GM18520 (cell line): ENCODE data around the gene UQCRC2.
"Not testable (repeated sequence)": the region's sequence is repeated elsewhere in the genome, so short reads cannot be mapped to it uniquely, and the experiment has no call there.

ENCODE experiments used
- ATAC-seq: cut with Tn5 transposase; IDR thresholded peaks from one replicate; pipeline ENCODE4 v1.9.1; 2021; ENCODE audit not compliant: unreplicated experiment

UQCRC2 gene

DNA sequence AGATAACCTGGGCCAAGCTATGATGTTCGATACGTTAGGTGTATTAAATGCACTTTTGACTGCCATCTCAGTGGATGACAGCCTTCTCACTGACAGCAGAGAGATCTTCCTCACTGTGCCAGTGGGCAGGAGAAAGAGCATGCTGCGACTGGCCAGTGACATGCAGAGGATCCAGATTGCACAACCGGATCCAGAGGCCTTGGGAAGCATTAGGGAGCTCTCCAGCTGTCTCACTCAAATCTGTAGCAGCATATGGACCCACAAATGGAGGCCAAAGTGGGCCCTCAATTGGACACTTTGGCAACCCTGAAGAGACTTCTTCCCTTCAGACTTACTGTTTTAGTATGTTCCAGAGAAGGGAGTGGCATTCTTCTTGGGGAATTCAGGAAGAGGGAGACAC is 26.9 kb downstream of the UQCRC2 start:
- ATAC-seq = no peak

DNA sequence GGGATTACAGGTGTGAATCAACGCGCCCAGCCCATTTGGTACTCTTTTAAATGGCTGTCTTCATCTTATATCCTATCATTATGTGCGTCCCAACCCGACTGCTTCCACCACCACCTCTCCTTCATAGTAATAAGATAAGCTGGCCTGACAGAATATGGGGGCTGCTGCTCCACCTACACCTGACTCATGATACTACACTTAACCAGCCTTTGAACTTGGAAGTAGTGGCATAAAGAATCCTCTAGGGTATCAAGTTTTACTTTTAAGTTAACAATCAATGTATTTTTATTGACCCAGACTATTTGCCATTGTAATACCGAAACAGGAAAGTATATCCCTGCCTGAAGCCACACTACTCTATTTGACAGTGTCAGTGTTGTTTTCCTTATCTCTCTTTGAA is 28.9 kb downstream of the UQCRC2 start:
- ATAC-seq = no peak

DNA sequence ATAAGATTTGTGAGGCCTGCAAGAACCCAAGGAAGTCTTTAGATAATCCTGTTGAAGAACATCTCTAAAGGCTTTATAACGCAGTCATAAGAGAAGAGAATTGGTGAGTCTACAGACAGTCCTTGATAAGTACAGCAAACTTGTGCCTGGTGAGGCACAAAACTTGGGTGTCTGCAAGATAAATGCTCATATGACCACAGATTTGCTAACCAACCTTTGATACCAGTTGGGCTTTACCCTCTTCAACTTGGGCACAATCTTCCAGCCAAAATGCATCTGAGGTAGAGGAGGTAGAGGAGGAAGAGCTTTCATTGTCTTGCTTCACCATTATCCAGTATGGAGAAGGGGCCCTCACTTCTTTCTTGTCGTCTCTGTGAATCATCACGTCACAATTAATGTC is 30.9 kb downstream of the UQCRC2 start:
- ATAC-seq = no peak

DNA sequence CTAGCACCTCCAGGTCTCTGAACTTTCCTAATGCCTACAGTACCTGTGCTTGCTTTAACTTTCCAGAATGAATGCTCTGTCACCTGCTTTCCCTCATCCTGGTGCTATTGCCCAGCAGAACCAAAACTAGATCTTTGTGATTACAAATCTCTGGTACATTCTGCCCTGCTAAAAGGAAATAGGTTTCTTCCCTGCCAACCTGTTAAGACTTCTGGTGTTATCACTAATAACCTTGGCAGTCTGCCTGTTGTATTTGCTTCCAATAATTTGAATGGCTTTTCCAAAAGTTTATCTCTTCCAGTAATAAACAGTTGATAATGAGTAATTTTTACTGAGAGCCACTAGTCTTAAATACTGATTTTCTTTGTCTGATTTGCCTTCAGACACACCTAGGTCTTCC is 32.4 kb downstream of the UQCRC2 start:
- no peak for ATAC-seq

DNA sequence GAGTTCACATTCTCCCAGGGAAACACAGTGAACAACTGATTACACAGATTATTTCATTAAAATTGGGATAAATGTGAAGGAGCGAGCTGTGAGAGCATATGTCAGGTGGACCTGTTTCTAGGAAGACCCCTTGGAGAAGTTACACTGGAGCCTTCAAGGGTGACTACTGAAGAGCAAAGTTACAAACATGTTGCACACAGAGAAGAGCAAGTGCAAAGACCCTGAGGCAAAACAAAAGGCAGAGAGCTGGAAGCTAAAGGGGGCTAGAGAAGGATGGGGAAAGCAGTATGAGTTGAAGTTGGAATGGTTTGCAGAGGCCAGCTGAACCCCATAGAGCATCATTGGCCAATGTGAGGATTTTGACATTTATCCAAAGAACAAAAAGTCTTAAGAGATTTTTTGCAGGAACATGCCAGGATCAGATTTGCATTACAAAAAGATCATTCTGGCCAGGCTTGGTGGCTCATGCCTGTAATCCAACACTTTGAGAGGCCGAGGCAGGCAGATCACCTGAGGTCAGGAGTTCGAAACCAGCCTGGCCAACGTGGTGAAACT is 33.6 kb downstream of the UQCRC2 start:
- no peak for ATAC-seq

DNA sequence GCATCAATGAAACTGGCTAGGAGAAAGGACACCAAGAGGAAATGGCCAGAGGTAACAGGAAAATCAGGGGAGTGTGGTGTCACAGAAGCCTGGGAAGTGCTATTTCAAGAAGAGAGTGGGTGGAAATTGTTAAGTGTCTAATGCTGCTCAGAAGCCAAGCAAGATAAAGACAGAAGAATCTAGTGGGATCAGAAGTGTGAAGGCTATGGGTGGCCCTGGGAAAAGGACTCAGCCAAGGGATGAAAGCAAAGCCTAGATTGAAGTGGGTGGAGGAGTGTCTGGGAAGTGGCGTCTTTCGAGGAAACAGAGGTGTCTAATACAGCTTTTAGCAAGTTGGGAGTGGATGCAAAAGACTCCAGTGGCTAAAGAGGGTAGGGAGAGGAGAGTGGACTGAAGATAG is 34.3 kb downstream of the UQCRC2 start:
- ATAC-seq = no peak

DNA sequence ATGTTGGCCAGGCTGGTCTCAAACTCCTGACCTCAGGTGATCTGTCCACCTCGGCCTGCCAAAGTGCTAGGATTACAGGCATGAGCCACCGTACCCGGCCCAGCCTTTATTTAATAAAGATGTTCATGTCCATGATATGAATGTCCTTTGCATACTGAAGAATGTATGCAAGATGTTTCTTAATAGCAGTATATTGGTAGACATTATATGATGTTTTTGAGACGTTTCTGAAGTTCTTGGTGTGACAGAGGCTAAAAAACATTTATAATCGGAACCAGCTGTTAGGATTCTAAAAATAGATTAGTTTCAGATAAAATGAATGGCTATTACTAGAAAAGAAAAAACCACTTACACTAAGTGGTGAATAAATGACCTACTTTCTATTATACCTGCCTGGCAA is 36.0 kb downstream of the UQCRC2 start:
- ATAC-seq = no peak

DNA sequence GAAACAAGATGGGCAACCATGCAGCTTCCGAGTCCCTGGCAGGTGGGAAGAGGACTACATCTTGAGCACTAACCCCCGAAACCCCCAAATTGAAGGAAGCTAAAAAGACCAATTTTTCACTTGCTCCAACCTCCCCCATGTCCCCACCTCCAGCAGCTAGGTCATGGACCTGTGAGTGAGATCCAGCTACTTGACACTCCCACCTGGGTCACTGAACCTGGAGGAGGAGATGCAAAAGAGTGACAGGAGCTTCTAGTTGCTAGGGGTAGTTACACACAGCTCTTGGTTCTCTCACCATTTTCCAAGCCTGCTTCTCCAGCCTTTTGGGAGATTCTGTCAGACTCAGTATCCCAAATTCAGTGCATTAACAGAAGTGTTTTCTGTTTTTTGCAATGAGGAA is 36.6 kb downstream of the UQCRC2 start:
- ATAC-seq = no peak

DNA sequence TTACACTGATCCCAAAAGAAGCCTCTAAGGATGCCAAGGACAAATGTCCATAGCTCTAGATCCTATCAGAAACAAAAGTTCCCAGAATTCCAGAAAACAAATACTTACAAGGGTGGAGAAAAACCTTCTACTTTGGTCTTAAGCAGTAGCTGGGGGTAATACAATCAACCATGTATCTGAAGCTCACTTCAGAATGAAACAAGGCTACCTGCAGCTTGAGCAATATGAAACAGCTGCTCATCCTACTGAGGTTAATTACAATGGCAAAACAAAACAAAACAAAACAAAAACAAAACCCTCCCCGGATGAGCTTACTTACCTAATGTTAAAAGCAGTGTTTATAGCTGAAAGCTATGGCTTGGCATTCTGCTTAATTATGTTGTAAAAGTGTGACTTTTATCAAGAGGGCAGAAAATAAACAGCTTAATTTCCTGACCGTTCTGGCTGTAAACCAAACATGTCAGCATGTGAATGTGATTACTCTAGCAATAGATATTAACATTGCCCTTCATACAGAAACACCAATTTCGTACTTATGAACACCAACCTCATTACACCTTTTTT is 37.3 kb downstream of the UQCRC2 start:
- no peak for ATAC-seq

DNA sequence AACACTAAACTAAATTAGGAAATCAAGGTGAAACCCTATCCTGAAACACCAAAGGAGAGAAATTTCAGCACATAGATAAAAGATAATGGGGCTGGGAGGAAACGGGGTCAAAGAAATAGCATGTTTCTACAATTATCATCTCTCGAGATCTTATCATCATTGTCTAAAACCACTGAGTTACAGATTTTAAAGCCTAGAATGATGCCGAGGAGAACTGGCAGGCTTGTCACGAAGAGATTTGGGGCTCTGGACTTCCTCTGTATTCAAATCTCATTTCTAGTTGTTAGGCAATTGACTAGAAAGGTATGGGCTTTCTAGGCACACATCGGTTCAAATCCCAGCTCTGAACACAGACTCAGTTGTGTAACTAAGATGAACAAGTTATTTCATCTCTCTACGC is 38.5 kb downstream of the UQCRC2 start:
- ATAC-seq = no peak

DNA sequence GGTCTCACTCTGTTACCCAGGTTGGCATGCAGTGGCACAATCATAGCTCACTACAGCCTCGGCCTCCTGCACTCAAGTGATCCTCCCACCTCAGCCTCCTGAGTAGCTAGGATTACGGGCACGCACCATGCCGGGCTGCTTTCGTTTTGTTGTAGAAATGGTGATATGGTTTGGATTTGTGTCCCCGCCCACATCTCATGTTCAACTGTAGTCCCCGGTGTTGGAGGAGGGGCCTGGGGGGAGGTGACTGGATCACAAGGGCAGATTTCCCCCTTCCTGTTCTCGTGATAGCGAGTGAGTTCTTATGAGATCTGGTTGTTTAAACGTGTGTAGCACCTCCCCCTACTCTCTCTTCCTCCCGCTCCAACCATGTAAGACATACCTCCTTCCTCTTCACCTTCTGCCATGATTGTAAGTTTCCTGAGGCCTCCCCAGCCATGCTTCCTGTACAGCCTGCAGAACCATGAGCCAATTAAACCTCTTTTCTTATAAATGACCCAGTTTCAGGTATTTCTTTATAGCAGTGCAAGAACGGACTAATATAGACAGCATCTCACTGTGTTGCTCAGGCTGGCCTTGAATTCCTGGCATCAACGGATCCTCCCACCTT is 41.8 kb downstream of the UQCRC2 start:
- no peak for ATAC-seq

DNA sequence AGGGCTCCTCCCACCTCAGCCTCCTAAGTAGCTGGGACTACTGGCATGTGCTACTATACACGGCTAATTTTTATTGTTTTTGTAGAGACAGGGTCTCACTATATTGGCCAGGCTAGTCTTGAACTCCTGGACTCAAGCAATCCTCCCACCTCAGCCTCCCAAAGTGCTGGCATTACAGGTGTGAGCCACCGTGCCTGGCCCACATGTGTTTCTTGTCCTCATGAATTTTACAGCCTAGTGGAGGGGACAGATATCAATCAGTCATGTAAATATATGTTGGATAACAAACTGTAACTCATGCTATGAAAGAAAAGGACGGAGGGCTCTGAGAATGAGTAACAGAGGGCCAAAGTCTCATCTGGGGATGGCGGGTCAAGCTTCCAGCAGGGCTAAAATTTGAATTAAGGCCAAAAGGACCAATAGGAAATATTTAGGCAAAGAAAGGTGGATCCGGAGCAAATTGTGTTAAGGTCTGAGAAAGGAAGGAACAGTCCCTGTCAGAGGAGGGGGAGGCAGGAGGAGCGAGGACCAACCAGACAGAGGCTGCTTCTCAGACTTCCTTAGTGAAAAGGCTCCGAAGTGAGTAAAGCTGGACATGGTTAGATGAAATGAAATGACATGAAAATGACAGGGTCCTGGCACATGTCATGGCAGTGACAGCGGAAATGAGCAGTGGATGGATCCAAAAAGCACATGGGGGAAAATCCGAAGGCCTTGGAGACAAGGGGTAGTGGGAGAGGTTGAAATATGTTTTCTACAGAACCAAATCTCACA is 43.9 kb downstream of the UQCRC2 start:
- ATAC-seq = no peak

DNA sequence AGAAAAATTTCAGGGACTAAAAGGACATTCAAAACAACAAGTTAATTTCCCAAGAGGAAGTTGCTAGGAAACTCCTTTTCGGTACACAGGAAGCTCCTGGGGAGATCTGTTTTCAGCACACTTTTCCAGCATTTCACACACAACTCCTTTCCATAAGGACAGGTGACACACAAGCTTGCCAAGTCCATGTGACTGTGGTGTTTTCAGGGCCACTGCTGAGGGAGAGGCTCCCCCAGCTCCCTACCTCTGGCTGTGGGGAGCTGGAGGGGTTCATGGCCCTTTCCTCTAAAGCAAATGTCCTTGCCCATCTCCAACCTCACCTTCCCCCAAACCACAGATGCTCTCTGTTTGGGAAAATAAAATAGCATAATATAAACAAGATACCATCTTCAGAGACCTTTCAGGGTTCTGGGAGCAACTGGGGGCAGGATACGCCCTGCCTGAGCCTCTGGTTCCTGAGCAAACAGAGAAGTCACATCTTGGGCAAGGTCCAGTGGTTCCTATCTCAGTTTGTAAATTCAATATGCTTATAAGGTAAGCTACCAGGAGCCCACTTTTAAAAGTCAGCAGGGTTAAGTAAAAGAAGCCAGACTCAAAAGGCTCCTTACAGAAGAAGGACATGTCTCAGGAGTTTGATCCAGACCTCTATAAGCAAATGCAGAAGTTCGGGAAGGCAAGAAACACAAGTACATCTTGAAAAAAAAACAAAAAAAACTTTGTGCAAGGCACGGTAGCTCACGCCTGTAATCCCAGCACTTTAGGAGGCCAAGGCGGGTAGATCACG is 44.7 kb downstream of the UQCRC2 start:
- no peak for ATAC-seq

DNA sequence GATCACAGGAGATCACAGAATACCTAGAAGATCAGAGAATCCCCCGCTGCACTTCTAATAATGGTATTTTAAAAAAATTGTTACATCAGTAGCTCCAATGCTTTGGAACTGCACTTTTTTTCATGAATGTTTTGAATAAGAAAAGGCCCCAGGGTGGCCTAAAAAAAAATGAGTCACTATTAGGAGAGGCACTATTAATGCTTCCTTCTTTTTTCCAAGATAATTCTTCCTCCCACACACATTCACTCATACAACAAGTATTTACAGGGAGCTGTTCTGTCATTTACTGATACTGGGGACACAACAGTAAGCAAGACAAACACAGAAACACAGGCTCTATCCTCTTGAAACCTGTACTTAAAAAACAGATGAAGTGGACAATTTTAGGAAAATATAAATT is 48.4 kb downstream of the UQCRC2 start:
- no peak for ATAC-seq

DNA sequence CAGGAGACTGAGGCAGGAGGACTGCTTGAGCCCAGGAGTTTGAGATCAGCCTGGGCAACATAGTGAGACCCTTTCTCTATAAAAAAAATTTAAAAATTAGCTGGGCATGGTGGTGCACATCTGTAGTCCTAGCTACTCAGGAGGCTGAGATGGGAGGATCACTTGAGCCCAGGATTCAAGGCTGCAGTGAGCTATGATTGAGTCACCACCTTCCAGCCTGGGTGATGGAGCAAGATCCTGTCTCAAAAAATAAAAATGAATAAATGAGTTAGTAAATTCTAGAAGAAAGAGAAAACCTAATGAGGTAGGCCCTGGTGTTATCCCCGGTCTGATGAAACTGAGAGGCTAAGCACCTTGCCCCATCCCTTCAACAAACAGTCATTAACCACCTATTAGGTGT is 48.9 kb downstream of the UQCRC2 start:
- ATAC-seq = not testable (repeated sequence)

DNA sequence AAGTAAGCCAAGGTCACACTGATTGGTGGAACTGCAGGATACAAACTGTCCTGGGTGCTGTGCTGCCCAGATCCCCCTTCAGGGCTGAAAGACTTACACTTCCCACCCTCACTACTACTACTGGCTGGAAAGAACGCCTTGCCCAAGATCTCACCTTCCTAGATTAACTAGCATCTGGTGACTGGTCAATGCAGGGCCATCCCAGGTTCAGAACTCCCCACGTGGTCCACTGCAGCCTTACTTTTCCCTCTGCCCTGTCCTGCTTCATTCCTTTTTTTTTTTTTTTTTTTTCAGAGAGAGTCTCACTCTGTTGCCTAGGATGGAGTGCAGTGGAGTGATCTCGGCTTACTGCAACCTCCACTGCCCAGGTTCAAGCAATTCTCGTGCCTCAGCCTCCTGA is 50.0 kb downstream of the UQCRC2 start:
- no peak for ATAC-seq

DNA sequence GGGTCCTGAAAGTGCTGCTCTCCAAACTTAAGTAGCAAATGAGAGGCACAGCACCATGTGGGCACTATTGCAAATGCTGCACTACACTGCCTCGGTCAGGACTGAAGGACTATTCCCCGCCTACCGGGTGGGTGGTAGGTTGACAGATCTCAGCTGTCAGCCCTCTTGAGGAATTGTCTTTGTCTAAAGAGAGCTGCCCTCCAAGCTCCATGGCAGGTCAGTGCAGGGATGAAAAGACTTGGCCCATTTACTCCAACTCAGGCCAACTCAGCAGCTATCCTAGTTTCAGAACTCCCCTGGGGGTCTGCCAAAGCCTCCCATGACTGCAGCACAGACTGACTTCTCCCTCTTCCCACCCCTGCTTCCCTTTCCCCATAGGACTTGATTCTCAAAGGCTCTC is 51.2 kb downstream of the UQCRC2 start:
- no peak for ATAC-seq

DNA sequence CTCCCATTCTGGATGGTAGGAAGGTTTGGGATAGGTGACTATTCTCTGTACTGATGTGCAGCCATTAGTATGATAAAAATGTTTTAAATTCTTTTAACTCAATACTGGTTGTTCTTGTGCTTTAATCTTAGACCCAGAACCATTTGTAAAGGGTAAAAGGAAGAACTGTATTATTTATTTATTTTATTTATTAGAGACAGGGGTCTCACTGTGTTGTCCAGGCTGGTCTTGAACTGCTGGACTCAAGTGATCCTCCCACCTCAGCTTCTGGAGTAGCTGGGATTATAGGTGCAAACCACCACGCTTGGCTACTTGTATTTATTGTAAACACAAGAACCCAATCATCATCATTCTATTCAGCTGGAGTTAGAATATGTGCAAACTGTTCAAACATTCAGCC is 52.6 kb downstream of the UQCRC2 start:
- no peak for ATAC-seq

DNA sequence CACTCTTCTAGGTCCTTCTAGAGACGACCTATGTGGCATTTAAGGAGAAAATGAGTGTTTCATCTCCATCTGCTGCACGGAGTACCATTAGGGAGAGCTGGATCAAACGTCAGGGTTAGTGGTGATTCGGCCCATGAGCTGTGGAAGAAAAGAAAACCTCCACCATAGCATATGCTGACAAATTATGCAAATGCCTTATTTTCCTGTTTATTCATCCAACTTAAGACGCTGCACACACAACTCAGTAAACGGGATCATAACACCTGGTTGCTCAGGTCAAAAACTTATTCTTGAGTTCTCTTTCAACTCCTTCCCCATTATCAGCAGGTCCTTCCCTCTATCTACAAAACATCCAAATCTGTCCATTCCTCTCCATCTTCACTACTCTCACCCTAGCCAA is 53.5 kb downstream of the UQCRC2 start:
- no peak for ATAC-seq

DNA sequence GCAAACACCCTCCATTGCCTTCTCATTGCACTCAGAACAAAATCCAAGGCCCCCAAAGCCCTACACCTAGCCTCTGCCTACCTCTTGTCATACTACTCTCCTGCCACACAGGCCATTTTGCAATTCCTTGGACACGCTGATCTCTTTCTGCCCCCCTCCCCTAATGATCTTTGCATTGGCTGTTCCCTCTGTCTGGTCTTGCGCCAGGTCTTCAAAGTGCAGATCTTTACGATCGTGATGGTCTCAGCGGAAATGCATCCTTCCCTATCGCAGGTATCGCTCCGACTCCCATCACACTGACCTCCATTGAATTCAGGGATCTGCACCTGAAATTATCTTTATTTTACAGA is 54.0 kb downstream of the UQCRC2 start:
- ATAC-seq = no peak

DNA sequence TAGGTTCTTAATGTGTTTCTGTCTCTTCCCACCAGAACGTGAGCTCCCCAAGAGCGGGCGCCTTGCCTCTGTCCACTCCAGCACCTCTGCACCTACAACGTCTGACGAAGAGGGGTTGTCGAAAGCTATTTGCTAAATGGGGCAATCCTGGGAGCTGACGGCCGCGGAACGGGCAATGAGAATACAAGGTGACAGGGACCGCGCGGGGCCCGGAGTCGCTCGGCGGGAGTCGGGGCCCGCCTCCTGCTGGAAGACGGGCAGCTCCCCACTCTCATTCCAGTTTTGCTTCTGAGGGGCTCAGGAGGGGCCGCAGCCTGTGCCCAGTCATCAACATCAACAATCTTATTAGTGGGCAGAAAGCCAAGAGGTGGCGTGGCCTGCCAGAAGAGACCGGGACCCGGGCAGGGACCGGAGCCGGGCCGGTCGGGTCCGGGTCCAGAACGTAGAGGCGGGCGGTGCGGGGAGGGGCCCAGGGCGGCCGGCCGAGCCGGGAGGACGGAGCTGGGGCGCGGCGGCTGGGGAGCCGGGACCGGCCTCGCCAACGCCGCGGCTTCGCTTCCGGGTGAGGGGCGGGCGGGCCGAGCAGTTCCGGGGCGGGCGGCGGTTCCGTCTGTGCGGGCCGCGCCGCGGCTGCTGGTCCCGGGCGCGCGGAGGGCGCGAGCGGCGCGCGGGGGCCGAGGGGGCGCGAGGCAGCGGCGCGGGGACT is 54.5 kb downstream of the UQCRC2 start, which contains the start of gene MOSMO:
MOSMO (plus strand) TSS at position 603 of the 706 bp plus-strand sequence. CDS start 191 bp downstream, outside the sequence.
- no peak for ATAC-seq
